ENCODE results near the gene AKAP8. TPM values are rescaled to one million over a fixed set of nuclear protein-coding genes. Genes with fewer than 3 reads are reported as not detected.
A peak's percentile ranks its signal among the peaks of the same experiment; 100 is the strongest.

Gene AKAP8
- total RNA-seq, 4 donors from 2014 or later: 21.6 to 75.2 (median 47.5) TPM

GRCh38 chr19:15379999-15380647 lies 536 bp upstream of the AKAP8 start:
- in situ Hi-C loops (cut with MboI; ENCODE audit: low pct_ligation_motif_present in 1 of 4, low pct_unique_long_range_greater_than_20kb in 1 of 4, low sequenced_read_pairs in 3 of 4): no loop called here
- Histone ChIP-seq H3K9me3 (no peaks in the 10 kb centered on the region), H3K27me3 (no peaks in the 10 kb centered on the region), H3K36me3 (no peaks in the 10 kb centered on the region), H3K4me1 (peaks cover 21 to 36% (median 28%) of the 10 kb centered on the region in 4 donors), H3K4me3 (peak overlapping the region; percentile 76 to 95 (median 85)), H3K27ac (peak overlapping the region; percentile 94 to 98 (median 98))
- 0% methylated on average over 3 of the region's 56 CpGs; no CpG with 5 or more reads in 1 of the 2 donors for WGBS, 2 donors (ENCODE audit: low coverage in 1 of 2)
- DNase-seq: peak; percentile 80
- TF ChIP-seq POLR2A (IDR thresholded peaks at IDR 0.05): peak; percentile 13
- no peak for TF ChIP-seq EP300 (IDR thresholded peaks at IDR 0.05; ENCODE audit: low read depth)
- TF ChIP-seq CTCF (IDR thresholded peaks at IDR 0.05): peak in 1 of 5 experiments; percentile 1
- peak in 2 of 3 donors; percentile 72 to 79 for TF ChIP-seq POLR2AphosphoS5 (IDR thresholded peaks at IDR 0.05)
- intact Hi-C loops (cut with DNase I; ENCODE audit: low total_unique reads): loop anchor here (5.0 kb wide), 1 partner anchor 118 kb away; no protein-coding TSS in a partner anchor

GRCh38 chr19:15378534-15379082 lies 979 bp downstream of the AKAP8 start:
- Histone ChIP-seq H3K27ac (peak overlapping the region; percentile 94 to 98 (median 98)), H3K4me1 (peaks cover 21 to 47% (median 32%) of the 10 kb centered on the region in 4 donors), H3K36me3 (no peaks in the 10 kb centered on the region), H3K27me3 (no peaks in the 10 kb centered on the region), H3K4me3 (peak overlapping the region; percentile 76 to 95 (median 84)), H3K9me3 (no peaks in the 10 kb centered on the region)
- 0 to 1% methylated on average over 4 to 20 of the region's 22 CpGs for whole genome bisulfite sequencing, 2 donors (ENCODE audit: low coverage in 1 of 2)
- DNase-seq: peak; percentile 64
- intact Hi-C loops (cut with DNase I; ENCODE audit: low total_unique reads): loop anchor here (5.0 kb wide), 1 partner anchor 116 kb away; no protein-coding TSS in a partner anchor
- in situ Hi-C loops (cut with MboI; ENCODE audit: low pct_ligation_motif_present in 1 of 4, low pct_unique_long_range_greater_than_20kb in 1 of 4, low sequenced_read_pairs in 3 of 4): no loop called here
- no peak for TF ChIP-seq CTCF (IDR thresholded peaks at IDR 0.05)
- TF ChIP-seq POLR2A (IDR thresholded peaks at IDR 0.05): no peak
- no peak for TF ChIP-seq EP300 (IDR thresholded peaks at IDR 0.05; ENCODE audit: low read depth)
- no peak for TF ChIP-seq POLR2AphosphoS5 (IDR thresholded peaks at IDR 0.05)

GRCh38 chr19:15374796-15375440 lies 4.7 kb downstream of the AKAP8 start:
- Histone ChIP-seq H3K36me3 (peaks cover 0 to 30% (median 14%) of the 10 kb centered on the region in 4 donors), H3K27ac (peak overlapping the region in 2 of 4 donors; percentile 4 to 44)
- intact Hi-C loops (cut with DNase I; ENCODE audit: low total_unique reads): loop anchor here (5.0 kb wide), 1 partner anchor 113 kb away; no protein-coding TSS in a partner anchor

More at GRCh38 chr19:15374796-15375440, 4.7 kb downstream of the AKAP8 start:
- Histone ChIP-seq H3K9me3 (no peaks in the 10 kb centered on the region), H3K27me3 (no peaks in the 10 kb centered on the region), H3K4me3 (no peak overlapping the region), H3K4me1 (peaks cover 13 to 37% (median 23%) of the 10 kb centered on the region in 4 donors)
- in situ Hi-C loops (cut with MboI; ENCODE audit: low pct_ligation_motif_present in 1 of 4, low pct_unique_long_range_greater_than_20kb in 1 of 4, low sequenced_read_pairs in 3 of 4): no loop called here
- WGBS, 2 donors (ENCODE audit: low coverage in 1 of 2): 67 to 77% methylated on average over 3 to 24 of the region's 24 CpGs
- no peak for TF ChIP-seq POLR2AphosphoS5 (IDR thresholded peaks at IDR 0.05)
- no peak for TF ChIP-seq EP300 (IDR thresholded peaks at IDR 0.05; ENCODE audit: low read depth)
- no peak for TF ChIP-seq POLR2A (IDR thresholded peaks at IDR 0.05)
- TF ChIP-seq CTCF (IDR thresholded peaks at IDR 0.05): no peak
- no peak for DNase-seq
